H1 (cell line): ENCODE measurements around the gene MEGF11. TPM values are rescaled to one million over a fixed set of nuclear protein-coding genes. Genes with fewer than 3 reads are reported as not detected.

Experiments used
- CTCF ChIA-PET: fragments of 300-600 bp; sonication (Branson Sonifier 250); formaldehyde crosslinking; loops from one replicate; lab custom pipeline; 2021; ENCODE audit not compliant: partially characterized antibody; lab: Charles Lee
- POLR2A ChIA-PET: fragments of 300-600 bp; sonication (Branson Sonifier 250); formaldehyde crosslinking; loops from one replicate; lab custom pipeline; 2021; ENCODE audit warnings: inconsistent platforms; ENCODE audit not compliant: partially characterized antibody; lab: Charles Lee
- DNase-seq, 2 experiments: peaks; one replicate each; pipeline versions ENCODE4 v3.0.0 to v3.0.0-alpha.2; 2010 to 2022; ENCODE audit warnings: low spot score in 2 of 2, low read depth in 1 of 2, mixed read lengths in 1 of 2
- FAIRE-seq: peaks from 2 replicates; lab custom pipeline; 2011; peaks lifted over from hg19 to GRCh38; lab: Jason Lieb, UNC
- H2AFZ ChIP-seq: 2 replicates; pipeline ENCODE4 v1.8.1; 2012; ENCODE audit warnings: low read length, inconsistent platforms
- H2AK5ac ChIP-seq: 2 replicates; pipeline ENCODE4 v1.6.1; 2013; ENCODE audit warnings: low read depth, low read length
- H2BK120ac ChIP-seq: replicated peaks from 2 replicates; pipeline ENCODE3; 2013; ENCODE audit warnings: low read depth, low read length, inconsistent platforms
- H2BK12ac ChIP-seq: 2 replicates; pipeline ENCODE4 v1.6.1; 2013; ENCODE audit warnings: low read depth, low read length
- H2BK15ac ChIP-seq: 2 replicates; pipeline ENCODE4 v1.6.1; 2013; ENCODE audit warnings: low read length
- H2BK20ac ChIP-seq: 2 replicates; pipeline ENCODE4 v1.6.1; 2013; ENCODE audit warnings: low read length
- H2BK5ac ChIP-seq: 2 replicates; pipeline ENCODE4 v1.6.1; 2013; ENCODE audit warnings: low read depth, low read length
- H3K14ac ChIP-seq: 2 replicates; pipeline ENCODE4 v1.6.1; 2013; ENCODE audit warnings: inconsistent platforms; ENCODE audit not compliant: insufficient read length
- H3K18ac ChIP-seq: 2 replicates; pipeline ENCODE4 v1.6.1; 2013; ENCODE audit warnings: low read length; ENCODE audit errors: extremely low read depth
- H3K23ac ChIP-seq: 2 replicates; pipeline ENCODE4 v1.6.1; 2013; ENCODE audit warnings: inconsistent platforms; ENCODE audit not compliant: insufficient read length
- H3K23me2 ChIP-seq: 2 replicates; pipeline ENCODE4 v1.6.1; 2013; ENCODE audit warnings: low read depth, low read length
- H3K27ac ChIP-seq: 2 replicates; pipeline ENCODE4 v1.6.1; 2011; ENCODE audit warnings: low read depth, low read length, inconsistent platforms
- H3K27me3 ChIP-seq, 4 experiments: replicated peaks in 1 of 4; 1 replicate in 1 of 4; 2 replicates in 3 of 4; pipeline versions ENCODE4 v1.6.1 to v1.8.1; 2011 to 2013; ENCODE audit warnings: low read length in 3 of 4, mild to moderate bottlenecking in 3 of 4, inconsistent platforms in 2 of 4, mixed read lengths in 2 of 4, moderate library complexity in 1 of 4; ENCODE audit not compliant: control insufficient read depth in 3 of 4, insufficient read depth in 3 of 4; ENCODE audit errors: extremely low read depth in 1 of 4
- H3K36me3 ChIP-seq, 4 experiments: 2 replicates each; pipeline versions ENCODE4 v1.6.1 to v1.8.1; 2011 to 2013; ENCODE audit warnings: mild to moderate bottlenecking in 4 of 4, low read length in 3 of 4, moderate library complexity in 2 of 4, control low read depth in 1 of 4, inconsistent platforms in 1 of 4; ENCODE audit not compliant: insufficient read depth in 4 of 4, control insufficient read depth in 2 of 4
- H3K4ac ChIP-seq: replicated peaks from 2 replicates; pipeline ENCODE3; 2013; ENCODE audit warnings: low read length, low read depth, mixed read lengths, inconsistent platforms; ENCODE audit not compliant: insufficient read length
- H3K4me1 ChIP-seq, 4 experiments: replicated peaks in 1 of 4; 1 replicate in 1 of 4; 2 replicates in 3 of 4; pipeline versions ENCODE4 v1.6.1 to v1.8.1; 2011 to 2013; ENCODE audit warnings: low read length in 3 of 4, inconsistent platforms in 2 of 4, mixed read lengths in 1 of 4; ENCODE audit not compliant: insufficient read depth in 4 of 4, control insufficient read depth in 3 of 4
- H3K4me2 ChIP-seq, 2 experiments: 2 replicates each; pipeline versions ENCODE4 v1.6.1 to v1.8.1; 2011 to 2013; ENCODE audit warnings: low read depth in 2 of 2, low read length in 2 of 2, control low read depth in 1 of 2, inconsistent platforms in 1 of 2, mild to moderate bottlenecking in 1 of 2; ENCODE audit not compliant: insufficient read depth in 1 of 2
- H3K4me3 ChIP-seq, 4 experiments: fragments of 200-600, 300-600 bp in 1 of 4; sonication (generic), shearing (Covaris generic), sonication (Bioruptor Twin) in 1 of 4; 2 replicates each; pipeline versions ENCODE4 v1.5.1 to v1.8.1; 2011 to 2016; ENCODE audit warnings: low read length in 4 of 4, low read depth in 3 of 4, control low read depth in 2 of 4, inconsistent platforms in 2 of 4, mild to moderate bottlenecking in 2 of 4, mixed read lengths in 1 of 4, moderate library complexity in 1 of 4; ENCODE audit not compliant: insufficient read depth in 2 of 4; ENCODE audit errors: extremely low read depth in 1 of 4
- H3K56ac ChIP-seq: replicated peaks from 2 replicates; pipeline ENCODE3; 2013; ENCODE audit warnings: low read depth, mild to moderate bottlenecking, mixed read lengths, low read length, inconsistent platforms; ENCODE audit not compliant: insufficient read length
- H3K79me1 ChIP-seq: 2 replicates; pipeline ENCODE4 v1.6.1; 2013; ENCODE audit warnings: low read depth, low read length, control low read depth
- H3K79me2 ChIP-seq, 2 experiments: 2 replicates each; pipeline versions ENCODE4 v1.6.1 to v1.8.1; 2012 to 2013; ENCODE audit warnings: low read length in 2 of 2, mild to moderate bottlenecking in 2 of 2, inconsistent platforms in 1 of 2; ENCODE audit not compliant: insufficient read depth in 2 of 2, control insufficient read depth in 1 of 2
- H3K9ac ChIP-seq, 4 experiments: replicated peaks in 1 of 4; 1 replicate in 1 of 4; 2 replicates in 3 of 4; pipeline versions ENCODE4 v1.6.1 to v1.8.1; 2011 to 2013; ENCODE audit warnings: low read depth in 3 of 4, low read length in 3 of 4, control low read depth in 2 of 4, mild to moderate bottlenecking in 2 of 4, moderate library complexity in 2 of 4, inconsistent platforms in 1 of 4; ENCODE audit errors: extremely low read depth in 1 of 4
- H3K9me3 ChIP-seq, 2 experiments: 2 replicates each; pipeline versions ENCODE4 v1.6.1 to v1.8.1; 2012 to 2013; ENCODE audit warnings: mild to moderate bottlenecking in 2 of 2, moderate library complexity in 2 of 2, control low read depth in 1 of 2, inconsistent platforms in 1 of 2, low read depth in 1 of 2, low read length in 1 of 2, mixed read lengths in 1 of 2; ENCODE audit not compliant: insufficient read depth in 2 of 2
- H4K20me1 ChIP-seq, 2 experiments: replicated peaks in 1 of 2; 2 replicates each; pipeline versions ENCODE3 to v1.8.1; 2011 to 2013; ENCODE audit warnings: inconsistent platforms in 2 of 2, low read length in 2 of 2, mild to moderate bottlenecking in 1 of 2; ENCODE audit not compliant: insufficient read depth in 2 of 2, control insufficient read depth in 1 of 2
- H4K5ac ChIP-seq: 2 replicates; pipeline ENCODE4 v1.6.1; 2013; ENCODE audit warnings: low read length, low read depth, mixed read lengths, inconsistent platforms; ENCODE audit not compliant: insufficient read length
- H4K8ac ChIP-seq: 2 replicates; pipeline ENCODE4 v1.8.0; 2013; ENCODE audit warnings: mild to moderate bottlenecking, moderate library complexity, low read length, inconsistent platforms; ENCODE audit not compliant: insufficient read depth; ENCODE audit errors: extremely low read depth
- H4K91ac ChIP-seq: replicated peaks from 2 replicates; pipeline ENCODE3; 2013; ENCODE audit warnings: low read length, mixed read lengths, inconsistent platforms; ENCODE audit not compliant: insufficient read length
- CREB1 ChIP-seq: IDR thresholded peaks from 2 replicates; pipeline ENCODE4 v1.6.1; 2012; ENCODE audit warnings: inconsistent platforms
- E2F6 ChIP-seq: IDR thresholded peaks from 2 replicates; pipeline ENCODE4 v1.6.1; 2012; ENCODE audit warnings: inconsistent platforms
- EGR1 ChIP-seq: IDR thresholded peaks from 2 replicates; pipeline ENCODE4 v1.6.1; 2011; ENCODE audit warnings: low read depth, low read length, borderline replicate concordance
- EP300 ChIP-seq, 2 experiments: IDR thresholded peaks; 1 replicate in 1 of 2; 2 replicates in 1 of 2; pipeline ENCODE4 v1.6.1; 2011 to 2012; ENCODE audit warnings: low read depth in 2 of 2, low read length in 2 of 2, mild to moderate bottlenecking in 2 of 2, borderline replicate concordance in 1 of 2, inconsistent platforms in 1 of 2, moderate library complexity in 1 of 2
- GABPA ChIP-seq: IDR thresholded peaks from 2 replicates; pipeline ENCODE4 v1.6.1; 2011; ENCODE audit warnings: mild to moderate bottlenecking, low read length, moderate library complexity, borderline replicate concordance; ENCODE audit not compliant: insufficient read depth
- GTF2F1 ChIP-seq: IDR thresholded peaks from 2 replicates; pipeline ENCODE4 v1.6.1; 2012; ENCODE audit warnings: low read depth, low read length, improper control_type of control experiment, borderline replicate concordance
- KDM4A ChIP-seq: IDR thresholded peaks from one replicate; pipeline ENCODE4 v1.7.1; 2012; ENCODE audit warnings: low read depth, mild to moderate bottlenecking, moderate library complexity, low read length, inconsistent platforms; ENCODE audit not compliant: severe bottlenecking
- RXRA ChIP-seq: IDR thresholded peaks from 2 replicates; pipeline ENCODE4 v1.6.1; 2011; ENCODE audit warnings: low read depth, mild to moderate bottlenecking, low read length, moderate library complexity; ENCODE audit not compliant: insufficient read depth
- SIN3A ChIP-seq, 2 experiments: IDR thresholded peaks in 1 of 2; conservative IDR thresholded peaks in 1 of 2; 2 replicates each; pipeline ENCODE4 v1.6.1; 2011 to 2012; ENCODE audit warnings: low read length in 2 of 2, improper control_type of control experiment in 1 of 2, low read depth in 1 of 2, mild to moderate bottlenecking in 1 of 2
- TAF7 ChIP-seq: optimal IDR thresholded peaks from 2 replicates; pipeline ENCODE3; 2011; ENCODE audit warnings: low read depth, mild to moderate bottlenecking, inconsistent platforms, low read length, moderate library complexity, borderline replicate concordance
- WGBS, 2 experiments: shearing (Covaris generic) in 1 of 2; methylation state at CpG; one replicate each; pipeline versions ENCODE4 v1.1.6 to v1.1.7; 2013 to 2015; ENCODE audit warnings: low lambda C conversion rate in 2 of 2, mixed read lengths in 2 of 2, inconsistent platforms in 1 of 2, low coverage in 1 of 2, missing lambda C conversion rate in 1 of 2; ENCODE audit not compliant: insufficient replicate concordance in 2 of 2, insufficient coverage in 1 of 2, insufficient read length in 1 of 2; ENCODE audit errors: extremely low coverage in 1 of 2, missing lambda C conversion rate in 1 of 2; 5-methylcytosine and 5-hydroxymethylcytosine counted together
- polyA plus RNA-seq, 7 experiments: library from polyadenylated mRNA; depleted of rRNA in 3 of 7; stranded (reverse) in 5 of 7; unstranded in 2 of 7; fragments of >200 nt in 5 of 7; fragments of 200-250 nt in 2 of 7; gene quantifications; 1 replicate in 5 of 7; 2 replicates in 1 of 7; 4 replicates in 1 of 7; pipeline versions ENCODE4 v1.2.1 to v1.2.3, GENCODE V29; 2011 to 2013; ENCODE audit warnings: missing spikeins in 2 of 7, mixed read lengths in 2 of 7
- total RNA-seq: library from RNA; stranded (reverse); fragmentation: NEBNext Ultra II Directional; extraction: Animal tissue kit (Norgen Biotek cat#: 25700); gene quantifications from 2 replicates; pipeline ENCODE4 v1.2.1, GENCODE V29; 2021

MEGF11 gene
- total and polyA plus RNA-seq, 2 of the 8 experiments (the other 6 are each of a cell fraction or from before 2014, with no cell fraction given), result 4.4 to 4.8 TPM

- Histone ChIP-seq H3K27ac (no peak overlapping the region), H3K23ac (no peak overlapping the region), H3K79me2 (no peaks in the 10 kb centered on the region), H3K23me2 (no peaks in the 10 kb centered on the region), H2BK120ac (no peak overlapping the region), H2BK12ac (no peak overlapping the region), H2AK5ac (no peak overlapping the region), H4K20me1 (no peaks in the 10 kb centered on the region), H3K4me1 (no peaks in the 10 kb centered on the region), H3K27me3 (no peaks in the 10 kb centered on the region), H2BK15ac (no peak overlapping the region), H3K14ac (no peak overlapping the region), H4K5ac (no peak overlapping the region), H3K4ac (no peak overlapping the region), H4K91ac (no peak overlapping the region), H2BK5ac (no peak overlapping the region), H2AFZ (no peak overlapping the region), H3K9ac (no peak overlapping the region), H4K8ac (no peak overlapping the region), H3K79me1 (no peaks in the 10 kb centered on the region), H3K36me3 (no peaks in the 10 kb centered on the region), H2BK20ac (no peak overlapping the region), H3K4me2 (no peak overlapping the region), H3K4me3 (no peak overlapping the region), H3K56ac (no peak overlapping the region), H3K18ac (no peak overlapping the region), H3K9me3 (no peaks in the 10 kb centered on the region)
- WGBS, 2 experiments, result 94% methylated on average over 3 of the region's 6 CpGs; no CpG with 5 or more reads in 1 of the 2 experiments
- ChIA-PET CTCF (interaction anchor here (0.6 to 2.1 kb wide), 5 partner anchors 19 to 416 kb away, joined by 3 to 9 read pairs (median 4); no protein-coding TSS in a partner anchor), POLR2A (interaction anchor here (0.8 kb wide), 1 partner anchor 8 kb away, joined by 6 read pairs; no protein-coding TSS in a partner anchor)
- no peak for DNase-seq
- no peak for FAIRE-seq
- TF ChIP-seq TAF7 (no peak), EP300 (IDR thresholded peaks at IDR 0.05; ENCODE audit: borderline replicate concordance in 1 of 2, low read depth in 2 of 2, low read length in 2 of 2) (no peak), KDM4A (no peak), RXRA (no peak), CREB1 (no peak), SIN3A (conservative IDR thresholded peaks at IDR 0.05 in 1 of 2, IDR thresholded peaks at IDR 0.05 in 1 of 2; ENCODE audit: low read depth in 1 of 2, low read length in 2 of 2) (no peak), EGR1 (no peak), E2F6 (no peak), GABPA (no peak), GTF2F1 (no peak)
These were observed 32.2 kb upstream of the MEGF11 start for GRCh38 chr15:66285533-66286280.
